Gastroesophageal sphincter (tissue), 4 donors: ENCODE measurements around the gene ANKRD24. TPM values are rescaled to one million over a fixed set of nuclear protein-coding genes. Genes with fewer than 3 reads are reported as not detected.

Experiments
- ATAC-seq: fragments of 150-250 bp; one replicate; pipeline ENCODE4 v1.9.1; 2016; ENCODE audit warnings: mild to moderate bottlenecking, moderate library complexity
- H3K27ac ChIP-seq, 4 donors: fragments of 200-600 bp; sonication (generic) in 3 of 4; 1 replicate in 3 of 4; 2 replicates in 1 of 4; pipeline ENCODE4 v1.5.1; 2016 to 2019
- H3K27me3 ChIP-seq: fragments of 200-600 bp; sonication (generic); one replicate; pipeline ENCODE4 v1.5.1; 2019
- H3K36me3 ChIP-seq, 2 donors: fragments of 200-600 bp; sonication (generic); one replicate each; pipeline ENCODE4 v1.5.1; 2019; ENCODE audit warnings: control low read depth in 1 of 2
- H3K4me1 ChIP-seq, 3 donors: fragments of 200-600 bp; sonication (generic); 1 replicate in 2 of 3; 2 replicates in 1 of 3; pipeline ENCODE4 v1.5.1; 2016 to 2019; ENCODE audit warnings: control low read depth in 2 of 3
- H3K4me3 ChIP-seq, 2 donors: fragments of 200-600 bp; sonication (generic); one replicate each; pipeline ENCODE4 v1.5.1; 2019; ENCODE audit warnings: mild to moderate bottlenecking in 1 of 2, moderate library complexity in 1 of 2
- H3K9me3 ChIP-seq, 3 donors: fragments of 200-600 bp; sonication (generic); one replicate each; pipeline ENCODE4 v1.5.1; 2017 to 2019; ENCODE audit warnings: control low read depth in 2 of 3
- EP300 ChIP-seq: sonication (generic); formaldehyde crosslinking; IDR thresholded peaks from one replicate; pipeline ENCODE4 v1.6.1; 2017; ENCODE audit warnings: antibody characterized with exemption, mild to moderate bottlenecking
- POLR2A ChIP-seq, 2 donors: fragments of 450-650 bp; IDR thresholded peaks; one replicate each; pipeline ENCODE4 v1.6.1; 2017; ENCODE audit warnings: antibody characterized with exemption in 2 of 2, mild to moderate bottlenecking in 2 of 2, moderate library complexity in 1 of 2
- POLR2AphosphoS5 ChIP-seq: sonication (generic); formaldehyde crosslinking; IDR thresholded peaks from one replicate; pipeline ENCODE4 v1.6.1; 2017; ENCODE audit warnings: antibody characterized with exemption
- WGBS, 2 donors: methylation state at CpG; one replicate each; pipeline ENCODE4 v1.1.5; 2018; ENCODE audit warnings: low coverage in 1 of 2; 5-methylcytosine and 5-hydroxymethylcytosine counted together
- total RNA-seq, 4 donors: library from RNA; depleted of rRNA; stranded (reverse); fragments of >200 nt; gene quantifications; one replicate each; pipeline ENCODE4 v1.1.0, GENCODE V29; 2016
- TF ChIP-seq, protein P1 (sequence below), 4 experiments: fragments of 200-600 bp in 2 of 4; fragments of 450-650 bp in 2 of 4; sonication (generic) in 1 of 4; IDR thresholded peaks; one replicate each; pipeline ENCODE4 v1.5.1; 2017 to 2019; ENCODE audit warnings: antibody characterized with exemption in 4 of 4, mild to moderate bottlenecking in 2 of 4, moderate library complexity in 2 of 4

ANKRD24 gene
- total RNA-seq, 4 donors from 2014 or later = 0.12 to 2.6 (median 1.2) TPM

DNA sequence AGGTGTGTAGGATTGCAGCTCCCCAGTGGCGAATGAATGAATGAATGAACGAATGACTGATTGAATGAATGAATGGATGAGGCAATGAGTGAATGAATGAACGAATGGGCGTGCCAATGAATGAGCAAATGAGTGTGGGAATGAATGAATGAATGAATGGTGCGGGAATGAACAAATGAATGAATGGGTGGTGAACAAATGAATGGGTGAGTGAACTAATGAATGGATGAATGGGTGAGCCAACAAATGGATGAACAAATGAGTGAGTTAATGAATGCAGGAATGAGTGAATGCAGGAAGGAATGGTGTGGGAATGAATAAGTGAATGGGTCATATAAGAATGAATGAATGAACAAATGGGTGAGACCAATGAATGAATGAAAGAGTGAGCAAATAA is 14.7 kb downstream of the ANKRD24 start:
- peaks cover 0 to 10% (median 0%) of the 10 kb centered on the region in 3 donors for H3K4me1 ChIP-seq
- H3K27ac ChIP-seq = no peak overlapping the region
- TF ChIP-seq, protein P1, sequence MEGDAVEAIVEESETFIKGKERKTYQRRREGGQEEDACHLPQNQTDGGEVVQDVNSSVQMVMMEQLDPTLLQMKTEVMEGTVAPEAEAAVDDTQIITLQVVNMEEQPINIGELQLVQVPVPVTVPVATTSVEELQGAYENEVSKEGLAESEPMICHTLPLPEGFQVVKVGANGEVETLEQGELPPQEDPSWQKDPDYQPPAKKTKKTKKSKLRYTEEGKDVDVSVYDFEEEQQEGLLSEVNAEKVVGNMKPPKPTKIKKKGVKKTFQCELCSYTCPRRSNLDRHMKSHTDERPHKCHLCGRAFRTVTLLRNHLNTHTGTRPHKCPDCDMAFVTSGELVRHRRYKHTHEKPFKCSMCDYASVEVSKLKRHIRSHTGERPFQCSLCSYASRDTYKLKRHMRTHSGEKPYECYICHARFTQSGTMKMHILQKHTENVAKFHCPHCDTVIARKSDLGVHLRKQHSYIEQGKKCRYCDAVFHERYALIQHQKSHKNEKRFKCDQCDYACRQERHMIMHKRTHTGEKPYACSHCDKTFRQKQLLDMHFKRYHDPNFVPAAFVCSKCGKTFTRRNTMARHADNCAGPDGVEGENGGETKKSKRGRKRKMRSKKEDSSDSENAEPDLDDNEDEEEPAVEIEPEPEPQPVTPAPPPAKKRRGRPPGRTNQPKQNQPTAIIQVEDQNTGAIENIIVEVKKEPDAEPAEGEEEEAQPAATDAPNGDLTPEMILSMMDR (IDR thresholded peaks at IDR 0.05) = no peak
- TF ChIP-seq EP300 (no peak), POLR2AphosphoS5 (no peak), POLR2A (IDR thresholded peaks at IDR 0.05) (no peak)
- H3K36me3 ChIP-seq = no peaks in the 10 kb centered on the region
- 84 to 90% methylated on average over 5 of the region's 5 CpGs for WGBS, 2 donors
- no peak overlapping the region for H3K4me3 ChIP-seq
- H3K27me3 ChIP-seq = peaks cover 90% of the 10 kb centered on the region
- H3K9me3 ChIP-seq = no peaks in the 10 kb centered on the region
- no peak for ATAC-seq

DNA sequence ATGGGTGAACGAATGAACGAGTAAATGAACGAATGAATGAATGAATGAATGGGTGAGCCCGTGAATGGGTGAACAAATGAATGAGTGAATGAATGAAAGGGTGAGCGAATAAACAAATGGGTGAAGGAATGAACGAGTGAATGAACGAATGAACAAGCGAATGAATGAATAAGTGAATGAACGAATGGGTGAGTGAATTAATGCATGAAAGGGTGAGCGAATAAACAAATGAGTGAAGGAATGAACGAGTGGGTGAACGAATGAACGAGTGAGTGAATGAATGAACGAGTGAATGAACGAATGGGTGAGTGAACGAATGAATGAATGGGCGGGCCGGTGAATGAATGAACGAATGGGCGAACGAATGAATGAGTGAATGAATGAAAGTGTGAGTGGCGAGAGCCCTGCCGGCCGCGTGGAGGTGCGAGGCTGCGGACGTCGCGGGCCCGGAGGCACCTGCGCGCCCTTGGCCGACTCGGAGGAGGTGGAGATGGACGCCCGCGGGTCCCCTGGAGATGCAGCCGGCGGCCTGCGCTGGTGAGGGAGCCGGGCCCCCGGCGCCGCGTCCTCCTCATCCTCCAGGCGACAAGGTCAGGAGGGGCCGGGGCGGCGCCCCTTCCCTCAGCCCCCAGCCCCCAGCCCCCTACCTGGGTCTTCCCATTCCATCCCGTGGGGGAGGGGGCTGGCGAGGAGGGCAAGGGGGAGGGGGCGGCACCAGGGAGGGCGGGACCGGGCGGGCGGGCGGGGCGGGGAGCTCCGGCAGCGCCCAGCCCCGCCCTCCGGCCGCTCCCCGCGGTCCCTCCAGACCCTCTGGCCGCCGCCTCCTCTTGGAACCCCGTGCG is 15.4 kb downstream of the ANKRD24 start:
- H3K36me3 ChIP-seq = no peaks in the 10 kb centered on the region
- no peaks in the 10 kb centered on the region for H3K9me3 ChIP-seq
- TF ChIP-seq, protein P1 (IDR thresholded peaks at IDR 0.05) = no peak
- TF ChIP-seq POLR2AphosphoS5 (no peak), EP300 (no peak), POLR2A (IDR thresholded peaks at IDR 0.05) (no peak)
- H3K27me3 ChIP-seq = peaks cover 83% of the 10 kb centered on the region
- WGBS, 2 donors = 23 to 28% methylated on average over 30 to 36 of the region's 70 CpGs
- peaks cover 0 to 10% (median 0%) of the 10 kb centered on the region in 3 donors for H3K4me1 ChIP-seq
- peak overlapping the region in 1 of 2 donors; percentile 14 for H3K4me3 ChIP-seq
- ATAC-seq = no peak
- H3K27ac ChIP-seq = no peak overlapping the region

DNA sequence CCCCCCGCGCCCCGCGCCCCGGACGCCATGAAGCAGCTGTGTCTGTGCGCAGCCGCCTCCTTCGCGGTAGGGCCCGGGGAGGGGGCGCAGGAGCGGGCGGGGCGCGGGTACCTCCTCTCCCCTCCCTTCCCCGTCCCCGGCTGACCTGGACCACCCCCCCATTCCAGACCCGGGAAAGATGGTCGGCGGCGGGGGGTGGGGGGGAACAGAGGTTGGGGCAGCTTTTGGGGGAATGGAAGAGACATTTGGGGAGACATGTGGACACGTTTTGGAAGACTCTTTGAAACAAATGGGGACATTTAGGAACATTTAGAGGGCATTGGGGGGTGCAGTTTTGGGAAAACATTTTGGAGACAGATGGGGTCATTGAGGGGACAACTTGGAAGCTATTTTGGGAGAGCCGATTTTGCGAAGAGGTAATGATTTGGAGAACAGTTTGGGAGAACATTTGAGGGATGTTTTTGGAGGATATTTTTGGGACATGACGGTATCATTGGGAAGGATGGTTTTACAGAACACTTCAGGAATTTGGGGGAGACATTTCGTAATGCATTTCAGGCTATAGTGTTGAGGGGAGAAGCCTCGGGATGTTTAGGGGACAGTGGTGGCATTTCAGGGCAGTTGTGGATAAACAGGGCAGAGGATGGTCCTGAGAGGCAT is 16.1 kb downstream of the ANKRD24 start:
- peaks cover 76% of the 10 kb centered on the region for H3K27me3 ChIP-seq

DNA sequence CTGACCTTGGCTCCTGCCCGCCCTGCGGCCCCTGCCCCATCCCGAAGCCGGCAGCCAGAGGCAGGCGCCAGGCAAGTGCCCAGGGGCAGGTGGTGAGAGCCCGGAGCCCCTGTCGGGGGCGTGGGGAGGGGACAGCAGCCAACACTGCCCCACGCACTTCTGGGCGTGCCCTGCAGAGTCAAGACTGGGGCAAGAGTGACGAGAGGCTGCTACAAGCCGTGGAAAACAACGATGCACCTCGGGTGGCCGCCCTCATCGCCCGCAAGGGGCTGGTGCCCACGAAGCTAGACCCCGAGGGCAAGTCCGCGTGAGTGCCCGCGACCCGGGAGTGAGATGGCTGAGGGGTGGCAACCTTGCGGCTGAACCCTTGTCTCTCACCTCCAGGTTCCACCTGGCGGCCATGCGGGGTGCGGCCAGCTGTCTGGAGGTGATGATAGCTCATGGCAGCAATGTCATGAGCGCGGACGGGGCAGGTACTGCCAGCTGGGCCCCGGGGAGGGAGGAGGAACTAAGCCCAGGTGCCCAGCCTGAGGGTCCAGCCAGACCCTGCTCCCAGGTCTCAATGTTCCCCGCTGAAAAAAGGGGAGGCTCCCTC is 17.3 kb downstream of the ANKRD24 start:
- TF ChIP-seq EP300 (no peak), POLR2A (IDR thresholded peaks at IDR 0.05) (no peak), POLR2AphosphoS5 (no peak)
- TF ChIP-seq, protein P1 (IDR thresholded peaks at IDR 0.05) = no peak
- H3K4me1 ChIP-seq = peaks cover 0 to 16% (median 0%) of the 10 kb centered on the region in 3 donors
- no peak for ATAC-seq
- no peaks in the 10 kb centered on the region for H3K9me3 ChIP-seq
- H3K27me3 ChIP-seq = peaks cover 64% of the 10 kb centered on the region
- no peak overlapping the region for H3K27ac ChIP-seq
- H3K4me3 ChIP-seq = no peak overlapping the region
- no CpG with 5 or more reads among the region's 33 CpGs for WGBS, 2 donors
- H3K36me3 ChIP-seq = no peaks in the 10 kb centered on the region

More for the DNA sequence above, 16.1 kb downstream of the ANKRD24 start:
- 7 to 11% methylated on average over 6 of the region's 28 CpGs for WGBS, 2 donors
- no peaks in the 10 kb centered on the region for H3K9me3 ChIP-seq
- H3K4me1 ChIP-seq = peaks cover 0 to 10% (median 0%) of the 10 kb centered on the region in 3 donors
- no peak overlapping the region for H3K27ac ChIP-seq
- H3K36me3 ChIP-seq = no peaks in the 10 kb centered on the region
- ATAC-seq = no peak
- TF ChIP-seq POLR2A (IDR thresholded peaks at IDR 0.05) = no peak
- no peak for TF ChIP-seq EP300
- no peak for TF ChIP-seq POLR2AphosphoS5
- TF ChIP-seq, protein P1 (IDR thresholded peaks at IDR 0.05) = no peak
- H3K4me3 ChIP-seq = peak overlapping the region in 1 of 2 donors; percentile 14
